Stomach smooth muscle (tissue), 2 donors: ENCODE results near the gene NHS.

ENCODE experiments used
- H3K27ac ChIP-seq: one replicate; pipeline ENCODE4 v1.7.0; 2013; ENCODE audit warnings: mild to moderate bottlenecking, low read length, inconsistent platforms
- H3K27me3 ChIP-seq, 2 donors: one replicate each; pipeline ENCODE4 v1.7.0; 2013; ENCODE audit warnings: low read length in 2 of 2; ENCODE audit not compliant: insufficient read depth in 2 of 2, control insufficient read depth in 1 of 2
- H3K36me3 ChIP-seq, 2 donors: one replicate each; pipeline ENCODE4 v1.7.0; 2013; ENCODE audit warnings: low read length in 2 of 2; ENCODE audit not compliant: control insufficient read depth in 2 of 2, insufficient read depth in 2 of 2
- H3K4me1 ChIP-seq: one replicate; pipeline ENCODE4 v1.7.0; 2013; ENCODE audit warnings: low read length; ENCODE audit not compliant: control insufficient read depth, insufficient read depth
- H3K4me3 ChIP-seq, 2 donors: one replicate each; pipeline ENCODE4 v1.7.0; 2013; ENCODE audit warnings: low read length in 2 of 2
- H3K9ac ChIP-seq, 2 donors: one replicate each; pipeline ENCODE4 v1.7.0; 2013; ENCODE audit warnings: low read length in 2 of 2, mild to moderate bottlenecking in 1 of 2
- H3K9me3 ChIP-seq, 2 donors: one replicate each; pipeline ENCODE4 v1.7.0; 2013; ENCODE audit warnings: low read length in 2 of 2; ENCODE audit not compliant: control insufficient read depth in 2 of 2
- donor health status: healthy.
- donor health status: Pancreatic carcinoma.

NHS gene

DNA sequence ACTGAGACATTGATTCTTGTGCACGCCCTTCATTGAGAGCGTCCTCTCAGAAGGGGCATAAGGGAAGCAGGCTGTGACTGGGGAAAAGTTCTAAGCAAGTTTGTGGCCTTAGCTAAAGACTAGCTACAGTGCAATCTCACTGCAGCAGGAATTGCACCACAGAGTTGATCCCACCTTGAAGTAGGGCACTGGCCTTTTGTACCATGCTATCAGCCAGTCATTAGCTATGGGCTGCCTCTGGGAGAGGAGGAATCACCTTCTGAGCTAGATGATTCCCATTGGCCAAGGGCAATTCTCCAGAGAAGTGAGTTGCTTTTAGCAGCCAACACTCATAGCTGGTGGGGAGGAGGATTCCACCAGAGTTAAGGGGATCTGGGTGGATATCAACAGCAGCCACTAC is 219.7 kb downstream of the NHS start:
- Histone ChIP-seq H3K27me3 (peaks cover 0 to 8% of the 10 kb centered on the region in 2 donors), H3K27ac (no peak overlapping the region), H3K4me1 (peaks cover 11% of the 10 kb centered on the region)

DNA sequence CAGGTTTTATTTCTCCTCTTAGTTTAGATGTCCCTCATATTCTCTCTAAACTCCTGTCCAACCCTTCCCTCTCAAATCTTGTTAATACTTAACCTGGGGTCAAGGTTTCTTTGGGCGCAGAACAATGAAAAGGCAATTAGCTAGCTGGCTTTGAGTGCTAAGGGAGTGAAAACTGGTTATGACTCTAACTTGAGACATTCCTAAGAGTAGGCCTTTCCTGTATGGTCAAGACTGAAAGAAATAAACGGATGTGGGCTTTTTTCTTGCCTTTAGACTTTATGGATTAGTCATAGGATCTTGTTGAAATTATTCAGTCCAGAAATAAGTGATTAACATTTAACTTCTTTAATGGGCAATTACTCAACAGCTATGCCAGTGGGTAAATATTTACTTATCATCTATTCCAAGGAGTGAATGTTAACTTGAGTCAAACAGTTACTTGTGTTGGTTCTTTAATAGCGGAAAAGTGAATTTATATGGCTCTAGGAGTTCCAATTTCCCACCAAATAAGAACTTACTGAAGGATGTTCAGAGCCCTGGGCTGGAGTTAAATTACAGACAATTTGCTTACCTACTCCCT is 220.5 kb downstream of the NHS start:
- Histone ChIP-seq H3K27ac (no peak overlapping the region), H3K27me3 (peaks cover 0 to 8% of the 10 kb centered on the region in 2 donors), H3K9ac (no peak overlapping the region), H3K4me3 (no peak overlapping the region), H3K4me1 (peaks cover 11% of the 10 kb centered on the region), H3K9me3 (no peaks in the 10 kb centered on the region), H3K36me3 (no peaks in the 10 kb centered on the region)

More for the DNA sequence above, 219.7 kb downstream of the NHS start:
- H3K4me3 ChIP-seq: no peak overlapping the region
- no peaks in the 10 kb centered on the region for H3K9me3 ChIP-seq
- no peak overlapping the region for H3K9ac ChIP-seq
- no peaks in the 10 kb centered on the region for H3K36me3 ChIP-seq

DNA sequence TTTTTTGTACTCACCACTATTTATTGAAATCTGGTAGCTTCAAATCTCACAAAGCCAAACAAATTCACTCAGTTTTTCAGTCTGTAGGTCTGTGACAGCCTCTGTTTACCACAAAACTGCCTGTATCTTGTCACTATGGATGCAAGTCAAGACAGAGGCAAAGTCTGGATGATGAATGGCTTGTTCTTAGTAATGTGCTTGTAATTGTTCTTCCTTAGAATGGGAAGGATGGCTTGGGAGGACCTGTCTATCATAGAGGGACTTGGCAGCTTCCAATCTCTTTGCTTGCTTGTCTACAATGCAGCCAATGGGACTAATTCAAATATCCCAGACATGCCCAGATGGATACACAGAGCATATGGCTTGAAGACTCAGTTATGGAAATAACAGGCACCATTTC is 221.1 kb downstream of the NHS start:
- no peaks in the 10 kb centered on the region for H3K36me3 ChIP-seq
- H3K4me1 ChIP-seq: peaks cover 11% of the 10 kb centered on the region
- no peaks in the 10 kb centered on the region for H3K9me3 ChIP-seq
- H3K27me3 ChIP-seq: peaks cover 0 to 7% of the 10 kb centered on the region in 2 donors
- no peak overlapping the region for H3K27ac ChIP-seq
- H3K9ac ChIP-seq: no peak overlapping the region
- no peak overlapping the region for H3K4me3 ChIP-seq

DNA sequence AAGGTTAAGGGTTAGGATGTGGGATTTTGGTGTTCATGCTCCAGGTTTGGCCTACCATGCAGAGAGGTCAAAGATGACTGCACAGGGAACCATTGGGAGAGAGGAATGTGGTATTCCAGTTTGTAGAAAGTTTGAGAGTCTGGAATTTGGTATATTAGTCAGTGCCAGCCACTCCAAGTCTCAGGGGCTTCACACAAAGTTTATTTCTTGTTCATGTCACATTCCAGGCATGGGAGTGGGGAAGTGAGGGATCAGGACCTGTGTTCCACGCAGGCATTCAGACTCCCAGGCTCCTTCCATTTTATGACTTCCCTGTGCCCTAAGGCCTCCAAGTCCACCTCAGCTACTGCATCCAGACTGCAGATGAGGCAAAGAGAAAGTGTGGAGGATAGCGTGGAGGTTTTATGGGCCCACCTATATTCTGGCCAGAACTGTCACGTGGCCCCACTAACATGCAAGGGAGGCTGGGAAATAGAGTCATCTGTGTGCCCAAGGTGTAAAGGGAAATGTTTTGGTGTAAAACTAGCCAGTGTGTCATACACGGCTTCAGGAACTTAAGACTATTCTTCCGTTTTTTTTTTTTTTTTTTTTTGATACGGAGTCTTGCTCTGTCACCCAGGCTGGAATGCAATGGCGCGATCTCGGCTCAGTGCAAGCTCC is 221.7 kb downstream of the NHS start:
- H3K9ac ChIP-seq: no peak overlapping the region
- no peak overlapping the region for H3K4me3 ChIP-seq
- no peaks in the 10 kb centered on the region for H3K36me3 ChIP-seq
- peaks cover 0 to 5% of the 10 kb centered on the region in 2 donors for H3K27me3 ChIP-seq
- H3K4me1 ChIP-seq: peaks cover 11% of the 10 kb centered on the region
- no peak overlapping the region for H3K27ac ChIP-seq
- no peaks in the 10 kb centered on the region for H3K9me3 ChIP-seq

DNA sequence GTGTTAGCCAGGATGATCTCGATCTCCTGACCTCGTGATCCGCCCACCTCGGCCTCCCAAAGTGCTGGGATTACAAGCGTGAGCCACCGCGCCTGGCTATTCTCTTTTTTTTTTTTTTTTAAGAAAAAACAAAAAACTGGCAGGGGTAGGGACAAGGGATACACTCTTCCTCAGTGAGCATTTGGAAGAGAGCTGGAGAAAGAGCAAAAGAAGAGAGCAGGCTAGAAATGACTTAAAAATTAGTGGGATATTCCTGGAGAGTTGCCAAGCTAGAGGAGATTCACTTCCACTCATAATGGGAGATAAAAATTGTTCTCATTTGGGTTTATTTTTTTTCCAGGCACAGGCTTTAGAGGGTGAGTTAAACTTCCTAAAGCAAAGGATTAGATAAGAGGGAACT is 222.3 kb downstream of the NHS start:
- Histone ChIP-seq H3K4me3 (no peak overlapping the region), H3K27ac (no peak overlapping the region), H3K27me3 (peaks cover 0 to 6% of the 10 kb centered on the region in 2 donors), H3K9me3 (no peaks in the 10 kb centered on the region), H3K36me3 (no peaks in the 10 kb centered on the region), H3K4me1 (peaks cover 11% of the 10 kb centered on the region), H3K9ac (no peak overlapping the region)

DNA sequence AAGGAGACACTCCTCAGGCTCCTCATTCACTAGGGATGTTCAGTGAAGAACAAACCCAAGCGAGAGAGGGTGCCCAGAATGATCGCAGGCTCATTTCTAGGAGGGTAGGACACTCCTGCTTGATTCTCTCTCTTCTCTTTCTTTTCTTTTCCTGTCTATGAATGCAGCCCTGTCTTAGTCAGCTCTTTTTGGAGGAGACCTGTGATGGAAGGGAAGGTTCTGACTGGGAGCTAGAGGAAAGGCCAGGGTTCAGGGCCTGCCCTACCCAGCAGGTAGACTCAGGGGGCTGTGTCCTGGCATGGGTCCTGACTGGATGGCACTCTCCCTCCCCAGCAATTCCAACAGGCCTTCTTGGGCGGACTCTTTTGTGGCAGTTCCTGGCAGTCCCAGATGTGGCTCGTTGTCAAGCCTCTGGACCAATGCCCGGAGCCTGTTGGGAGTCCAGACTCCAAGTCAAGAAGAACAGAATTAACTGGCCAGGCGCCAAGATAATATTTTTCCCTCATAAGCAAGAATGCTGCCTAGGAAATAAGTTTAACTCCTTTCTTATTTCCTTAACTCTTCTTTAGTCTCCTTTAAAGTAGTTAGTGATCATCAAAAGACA is 222.9 kb downstream of the NHS start:
- H3K27ac ChIP-seq: no peak overlapping the region
- peaks cover 0 to 7% of the 10 kb centered on the region in 2 donors for H3K27me3 ChIP-seq
- H3K4me1 ChIP-seq: peaks cover 10% of the 10 kb centered on the region
- H3K9me3 ChIP-seq: no peaks in the 10 kb centered on the region
- no peak overlapping the region for H3K4me3 ChIP-seq
- H3K36me3 ChIP-seq: no peaks in the 10 kb centered on the region
- H3K9ac ChIP-seq: peak overlapping the region in 1 of 2 donors; percentile 15

DNA sequence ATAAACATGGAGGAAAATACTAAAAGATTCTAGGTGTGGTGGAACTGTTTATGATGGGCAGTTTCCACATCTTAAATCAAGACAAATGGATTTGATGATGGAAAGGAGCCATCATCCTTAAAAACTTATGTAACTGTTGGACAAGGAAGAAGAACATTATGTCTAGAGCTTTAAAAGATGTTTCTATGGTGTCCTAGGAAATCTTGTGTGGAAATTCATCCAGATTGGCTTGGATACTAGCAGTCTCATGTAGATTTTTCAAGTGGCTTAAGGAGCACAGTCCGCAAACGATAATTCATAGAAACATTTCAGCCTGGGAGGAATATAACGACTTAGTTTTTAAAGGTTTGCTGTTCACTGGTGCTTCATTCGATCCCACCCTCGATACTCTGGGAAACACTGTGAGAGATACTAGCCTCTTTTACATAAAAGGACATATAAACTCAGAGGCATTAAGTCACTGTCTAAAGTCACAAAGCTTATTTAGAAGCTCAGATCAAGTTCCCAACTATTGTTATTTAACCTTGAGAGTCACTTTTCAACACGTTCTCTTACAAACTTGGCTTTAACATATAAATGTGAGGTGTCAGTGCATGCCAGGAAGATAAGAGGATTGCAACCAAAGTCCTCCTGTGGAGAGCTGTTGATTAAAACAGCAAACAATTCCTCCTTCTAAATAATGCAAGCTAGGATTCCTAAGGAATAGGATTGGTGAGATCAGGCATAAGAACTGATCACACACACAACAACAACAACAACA is 226.6 kb downstream of the NHS start:
- H3K9me3 ChIP-seq: peaks cover 0 to 5% of the 10 kb centered on the region in 2 donors
- H3K36me3 ChIP-seq: no peaks in the 10 kb centered on the region
- H3K27me3 ChIP-seq: peaks cover 0 to 8% of the 10 kb centered on the region in 2 donors
- H3K4me1 ChIP-seq: peaks cover 11% of the 10 kb centered on the region
- no peak overlapping the region for H3K9ac ChIP-seq
- no peak overlapping the region for H3K4me3 ChIP-seq
- H3K27ac ChIP-seq: no peak overlapping the region

DNA sequence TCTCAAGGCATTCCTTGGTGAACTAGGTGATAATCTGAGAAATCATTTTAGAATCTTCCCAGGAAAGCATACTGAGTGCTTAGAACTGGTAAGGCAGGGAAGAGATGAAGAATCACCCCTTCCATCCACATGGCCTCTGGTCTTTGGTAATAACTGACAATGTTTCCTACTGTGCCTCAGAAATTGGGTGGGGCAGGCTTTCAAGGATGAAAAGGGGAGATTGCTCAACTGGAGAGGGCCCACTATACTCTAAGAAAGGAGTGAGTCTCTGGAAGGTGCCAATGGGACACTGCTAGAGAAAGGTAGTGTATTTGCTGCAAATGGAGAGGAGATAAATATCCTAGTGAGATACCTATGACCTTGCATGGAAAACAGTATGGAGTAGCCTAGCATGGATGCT is 227.2 kb downstream of the NHS start:
- H3K27me3 ChIP-seq: peaks cover 0 to 9% of the 10 kb centered on the region in 2 donors
- H3K9me3 ChIP-seq: peaks cover 0 to 6% of the 10 kb centered on the region in 2 donors
- H3K4me3 ChIP-seq: no peak overlapping the region
- H3K4me1 ChIP-seq: peaks cover 11% of the 10 kb centered on the region
- H3K9ac ChIP-seq: no peak overlapping the region
- no peak overlapping the region for H3K27ac ChIP-seq
- no peaks in the 10 kb centered on the region for H3K36me3 ChIP-seq

DNA sequence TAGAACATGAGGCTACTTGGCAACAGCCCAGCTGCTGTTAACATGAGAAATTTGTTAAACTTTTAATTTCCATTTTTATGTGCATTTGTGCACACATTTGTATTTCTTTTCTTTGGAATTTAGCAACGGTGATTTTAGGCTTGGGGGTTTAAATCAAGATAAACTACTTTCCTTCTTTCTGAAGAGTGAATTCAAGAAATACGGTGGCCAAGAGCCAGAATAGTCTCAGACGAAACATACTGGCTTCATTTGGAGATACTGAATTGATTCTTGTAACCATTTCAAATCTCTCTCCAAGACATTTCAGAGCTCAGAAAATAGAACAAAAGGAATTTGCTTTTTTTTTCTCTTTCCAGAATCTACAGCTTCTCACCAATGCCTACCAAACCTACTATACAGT is 228.2 kb downstream of the NHS start:
- Histone ChIP-seq H3K4me3 (no peak overlapping the region), H3K9me3 (peaks cover 0 to 6% of the 10 kb centered on the region in 2 donors), H3K27me3 (peaks cover 0 to 9% of the 10 kb centered on the region in 2 donors), H3K36me3 (no peaks in the 10 kb centered on the region), H3K27ac (no peak overlapping the region), H3K4me1 (peaks cover 6% of the 10 kb centered on the region), H3K9ac (no peak overlapping the region)

DNA sequence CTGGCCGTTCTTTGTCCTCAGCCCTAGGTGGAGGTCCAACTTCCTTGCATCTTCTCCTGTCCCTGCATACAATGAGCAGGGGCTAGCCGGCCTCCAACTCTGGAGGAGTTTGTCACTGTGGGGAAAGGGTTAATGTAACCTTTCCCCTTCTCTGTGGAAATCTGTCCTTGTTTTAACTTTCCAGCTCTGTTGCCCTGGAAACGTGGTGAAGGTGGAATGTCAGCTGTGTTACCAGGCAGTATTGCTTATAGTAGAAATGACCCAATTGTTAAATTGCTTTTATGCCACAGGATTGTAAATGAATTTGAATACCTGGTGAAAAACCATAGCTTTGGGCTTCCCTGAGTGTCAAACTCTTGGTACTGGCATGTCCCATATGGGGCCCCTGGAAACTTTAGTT is 230.7 kb downstream of the NHS start:
- no peaks in the 10 kb centered on the region for H3K36me3 ChIP-seq
- H3K9ac ChIP-seq: no peak overlapping the region
- H3K4me3 ChIP-seq: no peak overlapping the region
- H3K4me1 ChIP-seq: peaks cover 6% of the 10 kb centered on the region
- peaks cover 0 to 6% of the 10 kb centered on the region in 2 donors for H3K9me3 ChIP-seq
- H3K27me3 ChIP-seq: peaks cover 0 to 9% of the 10 kb centered on the region in 2 donors
- H3K27ac ChIP-seq: no peak overlapping the region
